ENCODE results near the gene MYCBP2. TPM values are rescaled to one million over a fixed set of nuclear protein-coding genes. Genes with fewer than 3 reads are reported as not detected.

The MYCBP2 gene
- total RNA-seq, 1 experiment from 2014 or later = 57.8 TPM

DNA sequence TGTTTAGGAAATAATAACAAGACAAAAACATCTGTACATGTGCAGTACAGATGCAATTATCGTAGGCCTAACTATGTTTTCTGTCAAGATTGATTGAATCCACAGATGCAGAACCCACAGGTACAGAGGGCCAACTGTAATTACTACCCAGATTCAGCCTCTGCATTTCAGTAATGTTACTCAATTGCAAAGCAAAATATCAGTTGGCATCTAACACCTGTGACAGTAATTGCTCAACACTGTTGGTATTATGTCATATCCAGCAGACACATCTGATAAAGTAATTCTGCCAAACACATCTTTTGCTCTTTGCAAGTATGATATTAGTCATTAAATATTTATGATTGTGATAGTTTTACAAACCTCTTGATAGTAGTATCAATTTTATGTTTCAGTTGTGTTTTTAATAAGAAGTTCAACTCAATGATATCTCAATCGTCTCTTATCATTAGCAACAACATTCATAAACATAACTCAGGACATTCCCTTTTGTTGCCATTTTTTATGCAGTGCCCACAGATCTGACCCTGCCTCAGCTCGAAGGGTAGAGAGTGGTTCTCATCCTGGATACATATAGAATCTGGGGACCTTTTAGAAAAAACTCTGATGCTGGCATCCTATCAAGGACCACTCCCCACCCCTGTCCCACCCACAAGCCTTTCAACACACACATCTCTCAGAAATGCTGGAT, 104.7 kb downstream of the MYCBP2 start:
- DNase-seq (ENCODE audit: low spot score) = no peak
- Histone ChIP-seq H3K4me3 (ENCODE audit: low read depth, low read length, poor library complexity, severe bottlenecking) (no peak overlapping the region), H3K36me3 (ENCODE audit: insufficient read depth, low read length, poor library complexity, severe bottlenecking) (no peaks in the 10 kb centered on the region), H3K4me1 (ENCODE audit: insufficient read depth, low read length, poor library complexity, severe bottlenecking) (no peaks in the 10 kb centered on the region), H3K27ac (ENCODE audit: low read depth, low read length, poor library complexity, severe bottlenecking) (no peak overlapping the region), H3K9me3 (ENCODE audit: low read depth, low read length, poor library complexity, severe bottlenecking) (no peaks in the 10 kb centered on the region), H3K27me3 (replicated peaks; ENCODE audit: insufficient read depth, low read depth, low read length, poor library complexity) (no peaks in the 10 kb centered on the region)
- ChIA-PET CTCF (no interaction called here), POLR2A (ENCODE audit: low non-redundant PET) (no interaction called here)
- TF ChIP-seq EZH2 (IDR thresholded peaks at IDR 0.05; ENCODE audit: borderline replicate concordance, low read depth, low read length, poor library complexity, severe bottlenecking) (no peak), CTCF (conservative IDR thresholded peaks at IDR 0.05; ENCODE audit: low read depth, low read length) (no peak)
- no TSS peak for BruUV-seq (replicated peaks)
- intact Hi-C loops (cut with micrococcal nuclease; ENCODE audit: unreplicated experiment) = no loop called here

DNA sequence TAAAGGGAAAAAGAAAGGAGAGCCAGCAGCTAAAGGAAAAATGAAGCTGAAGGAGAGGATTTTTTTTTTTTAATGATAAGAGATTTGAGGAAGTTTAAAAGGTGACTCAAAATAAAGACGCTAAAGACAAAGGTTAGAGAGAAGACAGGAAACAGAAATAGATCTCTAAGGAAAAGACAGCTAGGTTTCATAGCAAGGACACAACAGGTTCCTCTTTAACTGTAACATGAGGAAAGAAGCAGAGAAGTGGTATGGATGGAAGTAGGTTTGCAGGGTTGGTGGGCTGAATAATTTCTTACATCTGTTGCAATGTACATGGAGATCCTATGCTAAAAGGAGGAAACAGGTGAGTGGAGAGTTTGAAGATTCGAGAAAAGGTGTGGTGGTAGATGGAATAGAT, 107.5 kb downstream of the MYCBP2 start:
- TF ChIP-seq EZH2 (IDR thresholded peaks at IDR 0.05; ENCODE audit: borderline replicate concordance, low read depth, low read length, poor library complexity, severe bottlenecking) = no peak
- TF ChIP-seq CTCF (conservative IDR thresholded peaks at IDR 0.05; ENCODE audit: low read depth, low read length) = no peak
- CTCF ChIA-PET = no interaction called here
- no peaks in the 10 kb centered on the region for H3K36me3 ChIP-seq (ENCODE audit: insufficient read depth, low read length, poor library complexity, severe bottlenecking)

GRCh38 chr13:77218274-77218673, 108.6 kb downstream of the MYCBP2 start:
- Histone ChIP-seq H3K4me3 (ENCODE audit: low read depth, low read length, poor library complexity, severe bottlenecking) (no peak overlapping the region), H3K9me3 (ENCODE audit: low read depth, low read length, poor library complexity, severe bottlenecking) (no peaks in the 10 kb centered on the region), H3K36me3 (ENCODE audit: insufficient read depth, low read length, poor library complexity, severe bottlenecking) (no peaks in the 10 kb centered on the region), H3K27me3 (replicated peaks; ENCODE audit: insufficient read depth, low read depth, low read length, poor library complexity) (no peaks in the 10 kb centered on the region), H3K27ac (ENCODE audit: low read depth, low read length, poor library complexity, severe bottlenecking) (no peak overlapping the region), H3K4me1 (ENCODE audit: insufficient read depth, low read length, poor library complexity, severe bottlenecking) (no peaks in the 10 kb centered on the region)
- intact Hi-C loops (cut with micrococcal nuclease; ENCODE audit: unreplicated experiment) = no loop called here
- ChIA-PET POLR2A (ENCODE audit: low non-redundant PET) (no interaction called here), CTCF (no interaction called here)
- DNase-seq (ENCODE audit: low spot score) = no peak
- no TSS peak for BruUV-seq (replicated peaks)
- no peak for TF ChIP-seq EZH2 (IDR thresholded peaks at IDR 0.05; ENCODE audit: borderline replicate concordance, low read depth, low read length, poor library complexity, severe bottlenecking)
- TF ChIP-seq CTCF (conservative IDR thresholded peaks at IDR 0.05; ENCODE audit: low read depth, low read length) = no peak

More for the DNA sequence above, 107.5 kb downstream of the MYCBP2 start:
- Histone ChIP-seq H3K27ac (ENCODE audit: low read depth, low read length, poor library complexity, severe bottlenecking) (no peak overlapping the region), H3K9me3 (ENCODE audit: low read depth, low read length, poor library complexity, severe bottlenecking) (no peaks in the 10 kb centered on the region), H3K27me3 (replicated peaks; ENCODE audit: insufficient read depth, low read depth, low read length, poor library complexity) (no peaks in the 10 kb centered on the region), H3K4me1 (ENCODE audit: insufficient read depth, low read length, poor library complexity, severe bottlenecking) (no peaks in the 10 kb centered on the region), H3K4me3 (ENCODE audit: low read depth, low read length, poor library complexity, severe bottlenecking) (no peak overlapping the region)
- no TSS peak for BruUV-seq (replicated peaks)
- DNase-seq (ENCODE audit: low spot score) = no peak
- POLR2A ChIA-PET (ENCODE audit: low non-redundant PET) = no interaction called here
- intact Hi-C loops (cut with micrococcal nuclease; ENCODE audit: unreplicated experiment) = no loop called here
